ENCODE measurements around the gene SHROOM3. TPM values are rescaled to one million over a fixed set of nuclear protein-coding genes. Genes with fewer than 3 reads are reported as not detected.
A peak's percentile ranks its signal among the peaks of the same experiment; 100 is the strongest.

The SHROOM3 gene
- total and polyA plus RNA-seq, 4 donors: 14.4 to 75.1 (median 47.3) TPM

GRCh38 chr4:76570141-76570973, 135.3 kb downstream of the SHROOM3 start:
- DNase-seq (peak in 1 of 3 donors; percentile 32), ATAC-seq (ENCODE audit: insufficient read depth, low FRiP score) (no peak)
- H3K9ac ChIP-seq (ENCODE audit: insufficient read depth in 1 of 2, low read length in 2 of 2): no peak overlapping the region
- H3K36me3 ChIP-seq (ENCODE audit: control insufficient read depth in 4 of 4, insufficient read depth in 4 of 4, low read length in 4 of 4): no peaks in the 10 kb centered on the region
- no peaks in the 10 kb centered on the region for H3K9me3 ChIP-seq (ENCODE audit: control insufficient read depth in 4 of 4, insufficient read depth in 3 of 4, low read length in 3 of 4)
- H3K27ac ChIP-seq (ENCODE audit: low read depth in 1 of 2, low read length in 1 of 2): no peak overlapping the region
- no peaks in the 10 kb centered on the region for H3K27me3 ChIP-seq (ENCODE audit: control insufficient read depth in 3 of 3, insufficient read depth in 3 of 3, low read length in 2 of 3)
- H3K4me1 ChIP-seq (ENCODE audit: control insufficient read depth in 5 of 5, insufficient read depth in 5 of 5, low read length in 5 of 5): peaks cover 0 to 5% (median 0%) of the 10 kb centered on the region in 5 donors
- WGBS, 2 donors: 61 to 78% methylated on average over 10 of the region's 10 CpGs
- no peak for TF ChIP-seq CTCF (IDR thresholded peaks at IDR 0.05; ENCODE audit: control extremely low read depth, extremely low read depth)
- H3K4me3 ChIP-seq: no peak overlapping the region

GRCh38 chr4:76571274-76571673, 136.2 kb downstream of the SHROOM3 start:
- Histone ChIP-seq H3K9ac (ENCODE audit: insufficient read depth in 1 of 2, low read length in 2 of 2) (no peak overlapping the region), H3K27me3 (ENCODE audit: control insufficient read depth in 3 of 3, insufficient read depth in 3 of 3, low read length in 2 of 3) (no peaks in the 10 kb centered on the region), H3K36me3 (ENCODE audit: control insufficient read depth in 4 of 4, insufficient read depth in 4 of 4, low read length in 4 of 4) (no peaks in the 10 kb centered on the region), H3K4me3 (no peak overlapping the region), H3K4me1 (ENCODE audit: control insufficient read depth in 5 of 5, insufficient read depth in 5 of 5, low read length in 5 of 5) (peaks cover 0 to 5% (median 0%) of the 10 kb centered on the region in 5 donors), H3K9me3 (ENCODE audit: control insufficient read depth in 4 of 4, insufficient read depth in 3 of 4, low read length in 3 of 4) (no peaks in the 10 kb centered on the region), H3K27ac (ENCODE audit: low read depth in 1 of 2, low read length in 1 of 2) (no peak overlapping the region)
- no peak for ATAC-seq (ENCODE audit: insufficient read depth, low FRiP score)
- no peak for TF ChIP-seq CTCF (IDR thresholded peaks at IDR 0.05; ENCODE audit: control extremely low read depth, extremely low read depth)
- DNase-seq: peak in 1 of 3 donors; percentile 11
- 54 to 84% methylated on average over 3 of the region's 3 CpGs for WGBS, 2 donors

GRCh38 chr4:76572224-76572623, 137.2 kb downstream of the SHROOM3 start:
- no peak for TF ChIP-seq CTCF (IDR thresholded peaks at IDR 0.05; ENCODE audit: control extremely low read depth, extremely low read depth)
- peaks cover 0 to 5% (median 0%) of the 10 kb centered on the region in 5 donors for H3K4me1 ChIP-seq (ENCODE audit: control insufficient read depth in 5 of 5, insufficient read depth in 5 of 5, low read length in 5 of 5)
- no peaks in the 10 kb centered on the region for H3K36me3 ChIP-seq (ENCODE audit: control insufficient read depth in 4 of 4, insufficient read depth in 4 of 4, low read length in 4 of 4)
- H3K27me3 ChIP-seq (ENCODE audit: control insufficient read depth in 3 of 3, insufficient read depth in 3 of 3, low read length in 2 of 3): no peaks in the 10 kb centered on the region
- no peak overlapping the region for H3K9ac ChIP-seq (ENCODE audit: insufficient read depth in 1 of 2, low read length in 2 of 2)
- no peak overlapping the region for H3K27ac ChIP-seq (ENCODE audit: low read depth in 1 of 2, low read length in 1 of 2)
- no peak overlapping the region for H3K4me3 ChIP-seq
- DNase-seq: no peak
- WGBS, 2 donors: 64 to 89% methylated on average over 2 of the region's 2 CpGs
- H3K9me3 ChIP-seq (ENCODE audit: control insufficient read depth in 4 of 4, insufficient read depth in 3 of 4, low read length in 3 of 4): no peaks in the 10 kb centered on the region
- no peak for ATAC-seq (ENCODE audit: insufficient read depth, low FRiP score)
